ENCODE results near the gene DOK1.

Gene DOK1

GRCh38 chr2:74571058-74571457 lies 16.5 kb downstream of the DOK1 start:
- DNase-seq, result no peak

- DNase-seq, result no peak
Measured at GRCh38 chr2:74572178-74572925, 17.8 kb downstream of the DOK1 start.

GRCh38 chr2:74573747-74574562 lies 19.4 kb downstream of the DOK1 start:
- no peak for DNase-seq

GRCh38 chr2:74575320-74575719 lies 20.8 kb downstream of the DOK1 start:
- DNase-seq, result no peak

GRCh38 chr2:74576211-74576862 lies 21.8 kb downstream of the DOK1 start:
- no peak for DNase-seq

- no peak for DNase-seq
Measured at GRCh38 chr2:74576863-74577229, 22.3 kb downstream of the DOK1 start.

GRCh38 chr2:74577448-74577847 lies 22.9 kb downstream of the DOK1 start:
- DNase-seq, result no peak

- no peak for DNase-seq
Measured at GRCh38 chr2:74578408-74578807, 23.9 kb downstream of the DOK1 start.

GRCh38 chr2:74581463-74581862 lies 26.9 kb downstream of the DOK1 start:
- no peak for DNase-seq

GRCh38 chr2:74582184-74582583 lies 27.7 kb downstream of the DOK1 start:
- DNase-seq, result no peak

GRCh38 chr2:74583504-74583903 lies 29.0 kb downstream of the DOK1 start:
- no peak for DNase-seq

- no peak for DNase-seq
Measured at GRCh38 chr2:74584088-74584645, 29.6 kb downstream of the DOK1 start.

- DNase-seq, result peak; percentile 7
Measured at GRCh38 chr2:74585406-74586185, 31.1 kb downstream of the DOK1 start.

- peak; percentile 46 for DNase-seq
Measured at GRCh38 chr2:74587664-74588277, 33.3 kb downstream of the DOK1 start.

- no peak for DNase-seq
Measured at GRCh38 chr2:74588664-74589063, 34.1 kb downstream of the DOK1 start.

GRCh38 chr2:74593826-74594772 lies 39.6 kb downstream of the DOK1 start:
- DNase-seq, result no peak

GRCh38 chr2:74596584-74596983 lies 42.1 kb downstream of the DOK1 start:
- DNase-seq, result no peak

- no peak for DNase-seq
Measured at GRCh38 chr2:74597410-74597809, 42.9 kb downstream of the DOK1 start.

GRCh38 chr2:74599676-74600075 lies 45.2 kb downstream of the DOK1 start:
- no peak for DNase-seq

- no peak for DNase-seq
Measured at GRCh38 chr2:74602586-74603281, 48.2 kb downstream of the DOK1 start.
